Fibroblast of villous mesenchyme (primary cell): Measurements from ENCODE around the gene CERS5. TPM values are rescaled to one million over a fixed set of nuclear protein-coding genes. Genes with fewer than 3 reads are reported as not detected.
"Not testable (repeated sequence)": the region's sequence is repeated elsewhere in the genome, so short reads cannot be mapped to it uniquely, and the experiment has no call there.

ENCODE experiments used
- DNase-seq: peaks from one replicate; pipeline ENCODE4 v3.0.0-alpha.2; 2010; ENCODE audit warnings: low read depth
- H3K4me3 ChIP-seq: 2 replicates; pipeline ENCODE4 v1.5.1; 2011; ENCODE audit warnings: low read depth, mild to moderate bottlenecking, low read length
- total RNA-seq: library from RNA; depleted of rRNA; stranded (reverse); fragments of >200 nt; gene quantifications from 2 replicates; pipeline ENCODE4 v1.2.3, GENCODE V29; 2012
- TF ChIP-seq, protein P1 (sequence below): IDR thresholded peaks from 2 replicates; pipeline ENCODE4 v1.5.1; 2012; ENCODE audit warnings: low read depth, mild to moderate bottlenecking, low read length; ENCODE audit not compliant: insufficient read depth

Gene CERS5
- total RNA-seq, 1 donor: 40.2 TPM

DNA sequence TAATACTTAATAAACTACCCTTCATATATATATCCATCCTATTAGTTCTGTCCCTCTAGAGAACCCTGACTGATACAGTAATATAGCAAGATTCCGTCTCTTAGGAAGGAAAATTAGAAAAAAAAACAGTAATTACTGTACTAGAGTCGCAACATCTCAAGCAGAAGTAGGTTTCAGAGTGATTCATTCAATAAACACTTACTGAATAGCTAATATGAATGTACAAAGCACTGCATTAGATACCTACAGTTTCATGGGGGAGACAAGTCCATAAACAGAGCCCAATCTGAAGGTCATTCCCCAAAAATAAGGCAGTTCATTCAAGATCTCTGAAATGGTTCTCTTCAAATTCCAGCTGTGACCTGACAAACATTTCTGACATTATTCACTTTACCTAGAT lies 9.9 kb downstream of the CERS5 start:
- no peak for DNase-seq
- TF ChIP-seq, protein P1, sequence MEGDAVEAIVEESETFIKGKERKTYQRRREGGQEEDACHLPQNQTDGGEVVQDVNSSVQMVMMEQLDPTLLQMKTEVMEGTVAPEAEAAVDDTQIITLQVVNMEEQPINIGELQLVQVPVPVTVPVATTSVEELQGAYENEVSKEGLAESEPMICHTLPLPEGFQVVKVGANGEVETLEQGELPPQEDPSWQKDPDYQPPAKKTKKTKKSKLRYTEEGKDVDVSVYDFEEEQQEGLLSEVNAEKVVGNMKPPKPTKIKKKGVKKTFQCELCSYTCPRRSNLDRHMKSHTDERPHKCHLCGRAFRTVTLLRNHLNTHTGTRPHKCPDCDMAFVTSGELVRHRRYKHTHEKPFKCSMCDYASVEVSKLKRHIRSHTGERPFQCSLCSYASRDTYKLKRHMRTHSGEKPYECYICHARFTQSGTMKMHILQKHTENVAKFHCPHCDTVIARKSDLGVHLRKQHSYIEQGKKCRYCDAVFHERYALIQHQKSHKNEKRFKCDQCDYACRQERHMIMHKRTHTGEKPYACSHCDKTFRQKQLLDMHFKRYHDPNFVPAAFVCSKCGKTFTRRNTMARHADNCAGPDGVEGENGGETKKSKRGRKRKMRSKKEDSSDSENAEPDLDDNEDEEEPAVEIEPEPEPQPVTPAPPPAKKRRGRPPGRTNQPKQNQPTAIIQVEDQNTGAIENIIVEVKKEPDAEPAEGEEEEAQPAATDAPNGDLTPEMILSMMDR: no peak
- no peak overlapping the region for H3K4me3 ChIP-seq

- TF ChIP-seq, protein P1: no peak
- no peak overlapping the region for H3K4me3 ChIP-seq
- no peak for DNase-seq
Observed at GRCh38 chr12:50156641-50157040, 10.5 kb downstream of the CERS5 start.

DNA sequence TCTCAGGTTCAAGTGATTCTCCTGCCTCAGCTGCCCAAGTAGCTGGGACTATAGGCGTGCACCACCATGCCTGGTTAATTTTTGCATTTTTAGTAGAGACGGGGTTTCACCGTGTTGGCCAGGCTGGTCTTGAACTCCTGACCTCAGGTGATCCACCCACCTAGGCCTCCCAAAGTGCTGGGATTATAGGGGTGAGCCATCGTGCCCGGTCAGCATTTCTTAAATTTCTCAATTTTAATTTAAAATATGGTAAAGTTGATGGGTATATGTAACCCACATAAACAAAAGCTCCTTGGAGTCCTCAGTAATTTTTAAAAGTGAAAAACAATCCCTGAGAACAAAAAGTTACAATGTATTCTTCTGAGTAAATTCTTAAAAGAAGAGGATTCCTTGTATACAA lies 12.2 kb downstream of the CERS5 start:
- not testable (repeated sequence) for H3K4me3 ChIP-seq, DNase-seq

DNA sequence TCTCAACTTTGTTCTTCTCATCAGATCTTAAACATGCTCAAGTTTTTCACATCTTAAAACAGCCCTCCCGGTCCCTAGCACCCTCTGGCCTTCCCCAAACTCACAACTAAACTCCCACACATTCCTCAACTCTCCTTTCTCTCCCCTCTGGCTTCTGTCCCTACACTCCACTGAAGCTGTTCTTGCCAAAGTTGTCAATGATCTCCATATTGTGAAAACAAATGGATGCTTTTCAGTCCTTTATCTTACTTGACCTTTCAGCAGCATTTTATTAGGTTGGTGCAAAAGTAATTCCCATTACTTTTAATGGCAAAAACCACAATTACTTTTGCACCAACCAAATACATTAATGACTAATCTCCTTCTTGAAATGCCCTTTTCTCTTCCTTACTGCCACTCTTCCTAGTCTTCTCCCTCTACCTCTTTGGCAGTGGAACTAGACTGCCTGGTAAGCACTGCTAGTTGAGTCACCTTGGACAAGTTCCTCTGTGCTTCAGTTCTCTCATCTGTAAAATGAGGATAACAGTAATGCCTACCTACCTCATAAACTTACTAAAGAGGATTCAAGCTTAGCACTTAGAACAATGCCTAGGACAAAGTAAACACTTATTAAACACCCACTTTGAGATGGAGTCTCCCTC lies 16.0 kb downstream of the CERS5 start:
- DNase-seq: peak; percentile 47
- H3K4me3 ChIP-seq: no peak overlapping the region
- TF ChIP-seq, protein P1: no peak

GRCh38 chr12:50149311-50149710 lies 17.9 kb downstream of the CERS5 start:
- H3K4me3 ChIP-seq: no peak overlapping the region
- TF ChIP-seq, protein P1: no peak
- DNase-seq: no peak

GRCh38 chr12:50148011-50148410 lies 19.2 kb downstream of the CERS5 start:
- not testable (repeated sequence) for DNase-seq, H3K4me3 ChIP-seq

DNA sequence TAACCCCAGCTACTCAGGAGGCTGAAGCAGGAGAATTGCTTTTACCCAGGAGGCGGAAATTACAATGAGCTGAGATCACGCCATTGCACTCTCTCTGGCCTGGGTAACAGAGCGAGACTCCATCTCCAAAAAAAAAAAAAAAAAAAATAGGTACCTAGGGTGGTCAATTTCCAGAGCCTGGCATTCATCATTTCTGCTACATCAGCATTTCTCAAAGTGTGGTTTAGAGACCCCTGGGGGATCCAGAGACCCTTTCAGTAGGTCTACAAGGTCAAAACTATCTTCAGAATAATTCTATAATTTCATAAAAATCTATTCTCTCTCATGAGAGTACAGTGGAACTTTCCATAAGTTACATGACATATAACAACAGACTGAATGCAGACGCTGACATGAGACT lies 19.9 kb downstream of the CERS5 start:
- no peak overlapping the region for H3K4me3 ChIP-seq
- TF ChIP-seq, protein P1: no peak
- DNase-seq: no peak

DNA sequence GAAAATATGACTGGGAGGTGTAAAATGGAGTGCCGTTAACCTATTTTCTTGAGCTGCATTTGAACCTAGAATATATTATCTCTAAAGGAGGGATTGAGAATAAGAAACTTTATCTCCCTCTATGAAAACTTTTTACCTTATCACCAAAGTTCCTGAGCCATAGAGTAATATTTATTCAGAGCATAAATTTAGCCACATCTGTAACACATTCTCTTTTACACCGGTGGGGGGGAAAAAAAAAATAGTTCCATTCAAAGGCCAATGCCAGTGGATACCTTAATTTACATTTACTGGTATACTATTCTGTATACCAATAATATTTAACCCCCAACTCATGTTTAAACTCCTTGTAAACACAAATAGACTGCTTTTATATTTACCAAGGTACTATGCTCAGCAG lies 21.7 kb downstream of the CERS5 start:
- H3K4me3 ChIP-seq: no peak overlapping the region
- DNase-seq: no peak
- TF ChIP-seq, protein P1: no peak
